Osteocyte (in vitro differentiated cells): ENCODE data around the gene TNFAIP2. TPM values are rescaled to one million over a fixed set of nuclear protein-coding genes. Genes with fewer than 3 reads are reported as not detected.

Experiments used
- DNase-seq: peaks from one replicate; pipeline ENCODE4 v3.0.0; 2021; ENCODE audit warnings: mixed read lengths; ENCODE audit not compliant: unreplicated experiment; ENCODE audit errors: extremely low spot score
- H3K27ac Mint-ChIP-seq: one replicate; pipeline ENCODE4 v1.8.0; 2021; ENCODE audit warnings: mild to moderate bottlenecking, mixed read lengths; ENCODE audit not compliant: unreplicated experiment
- H3K27me3 Mint-ChIP-seq: one replicate; pipeline ENCODE4 v1.8.0; 2021; ENCODE audit warnings: mixed read lengths; ENCODE audit not compliant: unreplicated experiment
- H3K36me3 Mint-ChIP-seq: one replicate; pipeline ENCODE4 v1.8.0; 2021; ENCODE audit warnings: mixed read lengths; ENCODE audit not compliant: unreplicated experiment
- H3K4me1 Mint-ChIP-seq: one replicate; pipeline ENCODE4 v1.8.0; 2021; ENCODE audit warnings: mixed read lengths; ENCODE audit not compliant: unreplicated experiment
- H3K4me3 Mint-ChIP-seq: one replicate; pipeline ENCODE4 v1.8.0; 2021; ENCODE audit warnings: mild to moderate bottlenecking, moderate library complexity, mixed read lengths; ENCODE audit not compliant: unreplicated experiment
- H3K9me3 Mint-ChIP-seq: one replicate; pipeline ENCODE4 v1.8.0; 2021; ENCODE audit warnings: mixed read lengths; ENCODE audit not compliant: unreplicated experiment
- CTCF ChIP-seq: fragments of 200-600 bp; sonication (generic); IDR thresholded peaks from 2 replicates; pipeline ENCODE4 v1.5.0; 2021; ENCODE audit warnings: antibody characterized with exemption, mild to moderate bottlenecking, moderate library complexity
- total RNA-seq: library from RNA; stranded (reverse); gene quantifications from 2 replicates; pipeline ENCODE4 v1.2.1, GENCODE V29; 2021

Gene TNFAIP2
- total RNA-seq, 1 donor from 2014 or later: 1.3 TPM

DNA sequence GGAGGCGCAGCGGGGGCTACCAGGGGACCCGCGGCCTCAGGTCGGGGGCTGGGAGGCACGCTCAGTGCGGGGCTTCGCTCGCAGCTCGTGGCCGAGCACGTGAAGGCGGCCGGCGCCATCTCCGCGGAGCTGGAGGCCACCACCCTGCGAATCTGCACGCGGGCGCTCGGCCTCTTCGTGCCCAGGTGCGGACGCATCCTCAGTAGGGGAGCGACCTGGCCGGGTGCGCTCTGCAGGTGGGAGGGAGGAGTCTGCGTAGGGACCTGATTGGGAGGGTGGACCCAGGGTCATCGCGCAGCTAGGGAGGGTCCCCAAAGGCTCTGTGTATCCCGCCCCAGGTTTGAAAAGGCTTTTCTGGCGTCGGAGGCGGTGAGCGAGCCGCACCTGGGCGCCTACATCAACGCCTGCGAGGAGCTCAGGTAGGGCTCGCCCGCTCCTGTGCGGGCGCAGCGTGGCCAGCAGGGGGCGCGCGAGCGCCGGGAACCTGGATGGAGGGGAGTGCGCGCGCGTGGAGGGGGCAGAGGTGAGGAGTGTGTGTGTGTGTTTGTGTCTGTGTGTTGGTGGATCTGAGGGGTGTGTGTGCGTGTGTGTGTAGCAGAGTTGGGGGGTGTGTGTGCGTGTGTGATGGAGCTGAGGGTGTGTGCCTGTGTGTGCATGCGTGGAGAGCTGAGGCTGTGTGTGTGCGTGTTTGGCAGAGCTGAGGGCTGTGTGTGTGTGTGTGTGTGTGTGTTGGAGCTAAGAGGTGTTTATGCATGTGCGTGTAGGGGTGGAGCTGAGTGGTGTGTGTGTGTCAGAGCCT is 18.4 kb upstream of the TNFAIP2 start:
- Mint-ChIP-seq H3K27ac (no peak overlapping the region), H3K4me3 (no peak overlapping the region), H3K9me3 (no peaks in the 10 kb centered on the region)

DNA sequence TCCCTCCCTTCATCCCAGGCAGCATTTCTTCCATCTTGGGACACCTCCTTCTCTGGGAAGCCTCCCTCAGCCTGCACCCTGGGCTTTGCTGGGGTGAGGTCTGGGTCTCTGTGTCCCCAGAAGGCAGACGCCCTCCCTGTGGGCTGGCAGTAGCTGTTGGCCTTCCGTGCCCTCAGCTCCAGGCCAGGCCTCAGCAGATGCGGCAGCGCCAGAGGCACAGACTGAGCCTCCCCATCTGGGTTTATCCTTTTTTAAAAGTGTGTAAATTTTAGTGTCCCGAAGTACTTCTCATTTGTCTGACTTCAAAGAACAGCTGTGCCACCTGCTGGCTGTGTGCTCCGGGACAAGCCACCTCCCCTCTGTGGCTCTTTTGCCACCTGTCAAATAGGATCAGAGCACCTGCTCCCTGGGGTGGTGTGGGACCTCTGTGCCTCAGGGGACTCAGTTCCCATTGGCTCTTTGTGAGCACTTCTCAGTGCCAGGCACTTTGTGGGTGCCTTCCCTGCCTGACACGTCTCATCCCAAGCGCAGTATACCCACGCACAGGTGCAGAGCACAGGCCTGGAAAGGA is 17.6 kb upstream of the TNFAIP2 start:
- Mint-ChIP-seq H3K9me3 (no peaks in the 10 kb centered on the region), H3K36me3 (no peaks in the 10 kb centered on the region), H3K27me3 (no peaks in the 10 kb centered on the region), H3K27ac (no peak overlapping the region), H3K4me3 (no peak overlapping the region), H3K4me1 (peaks cover 14% of the 10 kb centered on the region)
- no peak for TF ChIP-seq CTCF
- DNase-seq: no peak

More for the DNA sequence above, 18.4 kb upstream of the TNFAIP2 start:
- TF ChIP-seq CTCF: peak; percentile 95
- Mint-ChIP-seq H3K4me1 (peaks cover 5% of the 10 kb centered on the region), H3K27me3 (no peaks in the 10 kb centered on the region), H3K36me3 (no peaks in the 10 kb centered on the region)
- DNase-seq: no peak

DNA sequence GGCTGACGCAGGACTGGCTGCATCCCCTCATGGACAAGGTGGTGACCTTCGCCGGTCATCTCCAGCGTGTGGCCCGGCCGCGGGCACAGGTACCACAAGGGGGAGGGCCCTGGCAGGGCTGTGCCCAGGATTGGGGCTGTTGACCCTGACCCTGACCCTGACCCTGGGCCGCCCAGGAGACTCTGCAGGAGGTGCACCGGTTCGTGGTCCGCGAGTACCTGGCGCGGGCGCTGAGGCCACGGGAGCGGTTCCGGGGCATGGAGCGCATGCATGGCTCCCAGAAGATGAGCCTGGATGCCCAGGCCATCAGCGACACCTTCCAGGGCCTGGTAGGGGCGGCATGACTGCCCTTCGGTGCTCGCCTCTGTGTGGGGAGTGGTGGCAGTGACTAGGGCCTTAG is 15.8 kb upstream of the TNFAIP2 start:
- TF ChIP-seq CTCF: no peak
- Mint-ChIP-seq H3K9me3 (no peaks in the 10 kb centered on the region), H3K36me3 (no peaks in the 10 kb centered on the region), H3K4me1 (peaks cover 28% of the 10 kb centered on the region), H3K4me3 (no peak overlapping the region), H3K27me3 (no peaks in the 10 kb centered on the region), H3K27ac (no peak overlapping the region)
- DNase-seq: no peak

GRCh38 chr14:103107941-103108748 is 15.1 kb upstream of the TNFAIP2 start:
- no peak for TF ChIP-seq CTCF
- DNase-seq: no peak
- H3K27me3 Mint-ChIP-seq: no peaks in the 10 kb centered on the region
- H3K27ac Mint-ChIP-seq: peak overlapping the region; percentile 44
- no peaks in the 10 kb centered on the region for H3K36me3 Mint-ChIP-seq
- H3K4me3 Mint-ChIP-seq: no peak overlapping the region
- no peaks in the 10 kb centered on the region for H3K9me3 Mint-ChIP-seq
- peaks cover 28% of the 10 kb centered on the region for H3K4me1 Mint-ChIP-seq

- Mint-ChIP-seq H3K36me3 (no peaks in the 10 kb centered on the region), H3K4me3 (no peak overlapping the region), H3K27ac (no peak overlapping the region), H3K4me1 (peaks cover 28% of the 10 kb centered on the region), H3K27me3 (no peaks in the 10 kb centered on the region), H3K9me3 (no peaks in the 10 kb centered on the region)
- no peak for DNase-seq
- TF ChIP-seq CTCF: no peak
Measured at GRCh38 chr14:103108749-103109207, 14.5 kb upstream of the TNFAIP2 start.
